Activated naive CD4-positive, alpha-beta T cell treated with anti-CD3 and anti-CD28 coated beads, Interleukin-2, amount 10 ng/mL, durations not matched to agents 7 days and 5 days (primary cell): ENCODE measurements around the gene TRPM6.

Source experiments
- CTCF ChIA-PET: fragments of 350-600 bp; sonication (Branson Sonifier 250); formaldehyde crosslinking; loops from one replicate; lab custom pipeline; 2021; ENCODE audit warnings: antibody characterized with exemption; lab: Charles Lee
- DNase-seq: peaks from one replicate; pipeline ENCODE4 v3.0.0-alpha.2; 2020
- H3K27ac Mint-ChIP-seq: one replicate; pipeline ENCODE4 v1.8.0; 2021; ENCODE audit warnings: mild to moderate bottlenecking, moderate library complexity, mixed read lengths
- H3K27me3 Mint-ChIP-seq: one replicate; pipeline ENCODE4 v1.8.0; 2021; ENCODE audit warnings: mild to moderate bottlenecking, mixed read lengths
- H3K36me3 Mint-ChIP-seq: one replicate; pipeline ENCODE4 v1.8.0; 2021; ENCODE audit warnings: mixed read lengths
- H3K4me1 Mint-ChIP-seq: one replicate; pipeline ENCODE4 v1.8.0; 2021; ENCODE audit warnings: mixed read lengths
- H3K4me3 Mint-ChIP-seq: one replicate; pipeline ENCODE4 v1.8.0; 2021; ENCODE audit warnings: mild to moderate bottlenecking, moderate library complexity, mixed read lengths
- H3K9me3 Mint-ChIP-seq: one replicate; pipeline ENCODE4 v1.8.0; 2021; ENCODE audit warnings: mixed read lengths

TRPM6 gene

GRCh38 chr9:74742191-74742790, 145.4 kb downstream of the TRPM6 start:
- Mint-ChIP-seq H3K27ac (no peak overlapping the region), H3K4me1 (no peaks in the 10 kb centered on the region), H3K4me3 (no peak overlapping the region), H3K27me3 (peaks cover 7% of the 10 kb centered on the region), H3K36me3 (no peaks in the 10 kb centered on the region), H3K9me3 (no peaks in the 10 kb centered on the region)
- CTCF ChIA-PET: interaction anchor here (0.6 to 1.3 kb wide), 4 partner anchors 25 to 172 kb away, joined by 3 read pairs; no protein-coding TSS in a partner anchor
- DNase-seq: no peak

- no peaks in the 10 kb centered on the region for H3K9me3 Mint-ChIP-seq
- no peaks in the 10 kb centered on the region for H3K36me3 Mint-ChIP-seq
- peaks cover 3% of the 10 kb centered on the region for H3K4me1 Mint-ChIP-seq
- H3K27me3 Mint-ChIP-seq: peaks cover 4% of the 10 kb centered on the region
- no peak overlapping the region for H3K4me3 Mint-ChIP-seq
- CTCF ChIA-PET: no interaction called here
- DNase-seq: no peak
- no peak overlapping the region for H3K27ac Mint-ChIP-seq
Measured at GRCh38 chr9:74736646-74737045, 151.1 kb downstream of the TRPM6 start.

DNA sequence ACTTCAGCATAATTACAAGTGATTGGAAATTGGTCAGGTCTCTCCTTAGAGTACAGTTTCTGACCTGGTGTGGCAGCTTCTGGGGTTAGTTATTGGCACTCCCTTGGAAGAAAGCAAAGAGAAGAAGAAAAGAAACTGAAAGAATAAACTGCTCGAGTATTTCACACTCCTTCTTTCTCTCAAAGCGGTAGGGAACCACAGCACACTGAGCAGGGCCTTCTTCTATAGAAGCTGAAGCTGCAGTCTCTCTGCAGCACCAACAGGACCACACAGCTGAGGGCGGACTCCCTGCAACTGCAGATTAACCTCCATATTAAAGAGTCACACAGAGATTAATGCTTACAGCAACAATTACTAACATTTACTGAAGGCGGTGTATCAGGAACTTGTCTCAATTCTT, 152.0 kb downstream of the TRPM6 start:
- no peaks in the 10 kb centered on the region for H3K9me3 Mint-ChIP-seq
- no peak overlapping the region for H3K4me3 Mint-ChIP-seq
- no peaks in the 10 kb centered on the region for H3K36me3 Mint-ChIP-seq
- H3K27ac Mint-ChIP-seq: no peak overlapping the region
- no peak for DNase-seq
- peaks cover 3% of the 10 kb centered on the region for H3K4me1 Mint-ChIP-seq
- no peaks in the 10 kb centered on the region for H3K27me3 Mint-ChIP-seq
- CTCF ChIA-PET: no interaction called here

DNA sequence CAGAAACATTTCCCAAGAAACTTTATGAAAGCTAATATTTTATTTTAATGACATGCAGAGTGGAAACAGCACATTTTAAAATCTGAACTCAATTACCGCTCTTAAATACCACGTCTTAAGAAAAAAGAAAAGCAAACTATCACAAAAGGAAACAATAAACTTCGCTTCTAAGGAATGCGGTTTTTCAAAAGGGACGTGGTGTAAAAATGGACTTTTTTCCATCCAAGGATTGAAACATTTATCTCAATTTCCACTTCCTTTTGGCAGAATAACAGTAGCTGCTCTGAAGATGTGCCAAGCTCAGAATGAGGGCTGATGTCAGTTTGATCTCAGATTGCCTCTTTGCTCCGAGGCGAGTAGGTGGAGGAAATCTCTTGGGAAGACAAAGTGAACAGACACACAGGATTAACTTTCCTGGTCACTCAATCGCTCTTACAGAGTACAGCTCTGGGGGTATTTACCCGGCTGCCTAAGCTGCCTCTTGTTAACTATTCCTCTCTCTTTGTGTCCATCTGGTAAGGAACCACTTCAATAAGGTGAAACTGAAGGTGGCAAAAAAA, 158.5 kb downstream of the TRPM6 start:
- no peak overlapping the region for H3K4me3 Mint-ChIP-seq
- CTCF ChIA-PET: no interaction called here
- H3K9me3 Mint-ChIP-seq: no peaks in the 10 kb centered on the region

DNA sequence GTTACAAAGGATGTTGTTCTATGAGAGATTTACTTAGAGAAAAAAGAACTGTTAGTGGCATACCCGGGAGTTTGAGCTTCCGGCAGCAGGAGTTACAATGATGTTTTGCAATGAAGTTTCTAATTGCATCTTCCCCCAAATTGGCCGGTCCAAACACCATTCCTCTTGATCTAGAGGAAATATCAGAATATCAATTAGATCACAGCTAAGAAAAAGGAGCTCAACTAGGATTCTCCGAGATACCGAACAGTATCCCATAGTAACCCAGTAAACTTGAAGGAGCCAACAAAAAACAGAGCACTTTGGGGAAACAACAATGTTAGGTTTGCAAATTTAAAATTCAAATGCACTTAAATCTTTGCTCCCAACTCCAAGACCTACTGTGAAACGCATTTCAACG, 159.5 kb downstream of the TRPM6 start:
- no peak for DNase-seq
- H3K27me3 Mint-ChIP-seq: no peaks in the 10 kb centered on the region
- no peak overlapping the region for H3K27ac Mint-ChIP-seq
- no peaks in the 10 kb centered on the region for H3K36me3 Mint-ChIP-seq
- CTCF ChIA-PET: no interaction called here
- H3K4me1 Mint-ChIP-seq: no peaks in the 10 kb centered on the region
- H3K9me3 Mint-ChIP-seq: no peaks in the 10 kb centered on the region
- H3K4me3 Mint-ChIP-seq: no peak overlapping the region

More for the DNA sequence above, 158.5 kb downstream of the TRPM6 start:
- no peaks in the 10 kb centered on the region for H3K4me1 Mint-ChIP-seq
- no peaks in the 10 kb centered on the region for H3K27me3 Mint-ChIP-seq
- H3K27ac Mint-ChIP-seq: no peak overlapping the region
- H3K36me3 Mint-ChIP-seq: no peaks in the 10 kb centered on the region
- DNase-seq: no peak

- no peak overlapping the region for H3K27ac Mint-ChIP-seq
- H3K27me3 Mint-ChIP-seq: no peaks in the 10 kb centered on the region
- CTCF ChIA-PET: no interaction called here
- H3K9me3 Mint-ChIP-seq: no peaks in the 10 kb centered on the region
- no peak for DNase-seq
- no peaks in the 10 kb centered on the region for H3K36me3 Mint-ChIP-seq
- no peak overlapping the region for H3K4me3 Mint-ChIP-seq
- no peaks in the 10 kb centered on the region for H3K4me1 Mint-ChIP-seq
Measured at GRCh38 chr9:74726581-74726980, 161.1 kb downstream of the TRPM6 start.

- Mint-ChIP-seq H3K36me3 (no peaks in the 10 kb centered on the region), H3K27ac (no peak overlapping the region), H3K4me1 (no peaks in the 10 kb centered on the region), H3K9me3 (no peaks in the 10 kb centered on the region), H3K27me3 (no peaks in the 10 kb centered on the region), H3K4me3 (no peak overlapping the region)
- DNase-seq: no peak
- CTCF ChIA-PET: no interaction called here
Measured at GRCh38 chr9:74724317-74724716, 163.4 kb downstream of the TRPM6 start.

DNA sequence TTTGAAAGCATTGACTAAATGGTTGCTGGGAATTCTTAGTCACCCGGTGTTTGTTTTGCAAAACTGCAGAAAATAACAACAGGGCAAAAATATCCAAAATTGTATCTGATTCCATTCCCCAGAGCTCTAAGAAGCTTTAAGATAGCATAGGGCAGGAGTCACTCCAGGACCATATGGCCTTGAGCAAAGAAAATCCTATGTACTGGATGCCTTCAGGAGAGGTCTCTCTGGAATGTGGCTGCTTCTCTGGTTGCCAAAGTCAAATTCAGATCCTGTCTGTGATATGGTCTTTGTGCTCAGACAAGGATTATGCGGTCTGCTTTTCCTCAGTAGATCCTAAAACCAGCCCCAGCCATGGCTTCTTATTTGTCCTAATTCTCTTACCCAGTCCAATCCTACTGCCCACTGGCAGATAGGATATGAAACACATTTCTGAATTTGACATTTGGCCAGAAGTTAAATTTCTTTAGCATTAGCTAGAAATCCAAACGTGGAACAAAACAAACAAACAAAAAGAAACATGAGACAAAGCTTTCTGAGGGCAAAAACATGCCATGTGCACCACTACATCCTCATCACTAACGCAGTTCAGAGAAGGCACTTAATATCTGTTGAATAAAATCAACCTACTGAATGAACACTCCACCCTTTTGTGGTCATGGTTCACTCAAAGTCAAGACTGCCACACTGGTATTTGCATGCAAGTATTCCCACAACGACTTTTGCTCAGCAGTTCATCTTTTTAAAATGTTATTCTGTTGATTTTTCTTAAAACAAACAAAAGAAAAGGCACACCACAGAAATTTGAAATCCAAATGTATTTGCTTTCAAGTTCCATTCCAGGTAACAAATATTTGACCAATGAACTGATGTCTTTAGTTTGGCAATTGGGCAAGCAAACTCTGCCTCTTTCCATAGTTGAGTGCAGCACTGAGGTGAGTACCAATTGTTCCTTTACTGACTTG, 165.7 kb downstream of the TRPM6 start:
- no peak for DNase-seq
- Mint-ChIP-seq H3K4me3 (no peak overlapping the region), H3K9me3 (no peaks in the 10 kb centered on the region), H3K27ac (no peak overlapping the region), H3K4me1 (no peaks in the 10 kb centered on the region), H3K27me3 (no peaks in the 10 kb centered on the region), H3K36me3 (no peaks in the 10 kb centered on the region)
- CTCF ChIA-PET: no interaction called here

DNA sequence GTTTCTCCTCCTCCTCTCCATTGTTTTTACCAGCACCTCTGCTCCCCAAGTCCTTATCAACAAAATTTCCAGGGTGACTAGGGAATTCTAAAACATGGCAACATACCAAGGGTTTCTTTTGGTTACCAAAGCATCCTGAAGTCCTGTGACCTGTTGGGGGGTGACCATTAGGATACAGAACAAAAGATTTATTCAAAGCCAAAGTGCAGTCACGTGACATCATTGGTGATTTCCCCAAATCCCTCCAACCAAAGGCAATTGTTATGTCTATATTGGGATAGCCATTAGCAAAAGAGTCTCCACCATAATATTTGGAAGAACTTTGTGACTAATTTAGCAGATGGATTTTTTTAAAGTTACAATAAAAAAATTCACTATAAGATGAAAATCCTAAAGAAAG, 168.4 kb downstream of the TRPM6 start:
- CTCF ChIA-PET: no interaction called here
- no peaks in the 10 kb centered on the region for H3K36me3 Mint-ChIP-seq

DNA sequence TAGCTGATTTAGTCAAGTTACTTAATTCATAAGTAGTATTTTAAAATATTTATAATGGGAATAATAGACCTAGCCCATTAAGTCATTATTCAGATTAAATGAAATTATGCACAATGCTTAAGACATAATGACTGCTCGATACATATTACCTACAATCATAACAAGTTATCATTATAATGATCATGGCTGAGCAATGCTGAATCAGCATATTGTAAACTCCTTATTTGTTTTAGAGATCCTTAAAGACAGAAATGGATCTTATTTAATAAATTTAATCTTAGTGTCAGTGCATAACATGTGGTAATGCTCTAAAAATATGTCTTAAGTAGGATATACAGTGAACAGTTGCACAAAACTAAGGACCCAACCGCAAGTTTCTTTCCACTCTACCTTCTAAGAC, 169.0 kb downstream of the TRPM6 start:
- Mint-ChIP-seq H3K9me3 (no peaks in the 10 kb centered on the region), H3K36me3 (no peaks in the 10 kb centered on the region), H3K4me1 (no peaks in the 10 kb centered on the region), H3K4me3 (no peak overlapping the region), H3K27ac (no peak overlapping the region), H3K27me3 (no peaks in the 10 kb centered on the region)
- CTCF ChIA-PET: no interaction called here
- DNase-seq: no peak

More for the DNA sequence above, 168.4 kb downstream of the TRPM6 start:
- DNase-seq: no peak
- no peaks in the 10 kb centered on the region for H3K27me3 Mint-ChIP-seq
- H3K4me1 Mint-ChIP-seq: no peaks in the 10 kb centered on the region
- no peak overlapping the region for H3K4me3 Mint-ChIP-seq
- no peaks in the 10 kb centered on the region for H3K9me3 Mint-ChIP-seq
- no peak overlapping the region for H3K27ac Mint-ChIP-seq

- Mint-ChIP-seq H3K36me3 (no peaks in the 10 kb centered on the region), H3K27ac (no peak overlapping the region), H3K4me1 (no peaks in the 10 kb centered on the region), H3K4me3 (no peak overlapping the region), H3K9me3 (no peaks in the 10 kb centered on the region), H3K27me3 (peaks cover 6% of the 10 kb centered on the region)
- no peak for DNase-seq
- CTCF ChIA-PET: no interaction called here
Measured at GRCh38 chr9:74711341-74711740, 176.4 kb downstream of the TRPM6 start.

DNA sequence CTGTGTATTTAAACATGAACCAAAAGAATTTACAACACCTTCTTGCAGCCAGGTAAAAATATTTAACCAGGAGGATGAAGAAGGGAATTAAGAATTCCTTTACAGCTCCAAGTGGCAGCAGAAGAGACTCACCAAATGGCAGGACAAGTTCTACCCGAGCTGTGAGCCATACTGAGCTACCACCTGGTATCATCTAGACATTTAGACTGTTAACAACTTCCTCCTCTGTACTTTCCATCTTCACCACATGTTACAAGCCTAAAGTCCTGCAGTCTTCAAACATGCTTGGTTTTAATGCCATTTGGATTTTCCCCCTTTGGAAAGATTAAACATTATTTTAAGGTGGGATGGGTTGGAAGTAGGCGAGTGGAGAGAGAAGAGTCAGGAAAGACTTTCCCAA, 190.2 kb downstream of the TRPM6 start:
- no peaks in the 10 kb centered on the region for H3K9me3 Mint-ChIP-seq

DNA sequence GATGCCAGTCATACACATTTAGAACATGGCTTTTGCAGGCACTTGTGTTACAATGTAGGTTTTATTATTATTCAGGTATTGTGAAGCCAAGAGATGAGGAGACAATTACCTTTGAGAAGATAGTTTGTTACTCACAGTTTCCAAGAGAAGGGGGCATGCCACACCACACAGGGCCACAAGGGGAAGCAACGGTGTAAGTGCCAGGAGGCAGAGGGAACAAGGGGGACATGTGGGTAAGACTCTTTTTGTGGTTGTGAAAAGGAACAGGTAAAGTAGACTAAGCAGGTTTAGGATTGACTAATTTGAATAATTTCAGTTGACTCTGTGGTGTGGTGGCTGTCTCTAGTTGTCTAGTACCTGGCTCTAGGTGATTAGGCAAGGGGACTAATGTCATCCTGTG, 191.2 kb downstream of the TRPM6 start:
- Mint-ChIP-seq H3K9me3 (no peaks in the 10 kb centered on the region), H3K4me3 (no peak overlapping the region), H3K4me1 (no peaks in the 10 kb centered on the region), H3K36me3 (no peaks in the 10 kb centered on the region), H3K27ac (no peak overlapping the region), H3K27me3 (no peaks in the 10 kb centered on the region)
- no peak for DNase-seq
- CTCF ChIA-PET: no interaction called here

More for the DNA sequence above, 190.2 kb downstream of the TRPM6 start:
- Mint-ChIP-seq H3K4me3 (no peak overlapping the region), H3K36me3 (no peaks in the 10 kb centered on the region), H3K4me1 (no peaks in the 10 kb centered on the region), H3K27ac (no peak overlapping the region), H3K27me3 (no peaks in the 10 kb centered on the region)
- DNase-seq: no peak
- CTCF ChIA-PET: no interaction called here

- H3K9me3 Mint-ChIP-seq: no peaks in the 10 kb centered on the region
Measured at GRCh38 chr9:74691058-74691457, 196.7 kb downstream of the TRPM6 start.

GRCh38 chr9:74683322-74683721, 204.4 kb downstream of the TRPM6 start:
- H3K9me3 Mint-ChIP-seq: no peaks in the 10 kb centered on the region
- H3K4me3 Mint-ChIP-seq: no peak overlapping the region
- no peak for DNase-seq
- no peak overlapping the region for H3K27ac Mint-ChIP-seq
- CTCF ChIA-PET: no interaction called here
- H3K4me1 Mint-ChIP-seq: no peaks in the 10 kb centered on the region
- no peaks in the 10 kb centered on the region for H3K27me3 Mint-ChIP-seq
- no peaks in the 10 kb centered on the region for H3K36me3 Mint-ChIP-seq

More at GRCh38 chr9:74691058-74691457, 196.7 kb downstream of the TRPM6 start:
- no peak for DNase-seq
- Mint-ChIP-seq H3K4me3 (no peak overlapping the region), H3K4me1 (no peaks in the 10 kb centered on the region), H3K27me3 (no peaks in the 10 kb centered on the region), H3K27ac (no peak overlapping the region), H3K36me3 (no peaks in the 10 kb centered on the region)
- CTCF ChIA-PET: no interaction called here
